GM10248 (cell line): ENCODE results near the gene BUB3.
"Not testable (repeated sequence)": the region's sequence is repeated elsewhere in the genome, so short reads cannot be mapped to it uniquely, and the experiment has no call there.

Experiments used
- CTCF ChIA-PET: fragments of 300-600 bp; sonication (Branson Sonifier 250); formaldehyde crosslinking; extraction: SDS; loops from one replicate; lab custom pipeline; 2021; ENCODE audit warnings: antibody characterized with exemption; lab: Yijun Ruan, JAX
- POLR2A ChIA-PET: fragments of 350-650 bp; sonication (Branson Sonifier 250); formaldehyde crosslinking; extraction: SDS; loops from one replicate; lab custom pipeline; 2020; ENCODE audit warnings: antibody characterized with exemption; lab: Yijun Ruan, JAX
- DNase-seq: peaks from one replicate; pipeline ENCODE4 v3.0.0; 2012; ENCODE audit errors: extremely low spot score
- CTCF ChIP-seq: IDR thresholded peaks from 2 replicates; pipeline ENCODE4 v1.5.1; 2012; ENCODE audit warnings: mild to moderate bottlenecking, low read depth; ENCODE audit errors: extremely low read depth, missing control alignments, control extremely low read depth

The BUB3 gene

GRCh38 chr10:123170961-123171360 lies 16.8 kb downstream of the BUB3 start:
- ChIA-PET POLR2A (no interaction called here), CTCF (interaction anchor here (1.4 to 5.2 kb wide), 3 partner anchors 14 to 128 kb away, joined by 3 to 22 read pairs (median 3); no protein-coding TSS in a partner anchor)
- no peak for DNase-seq
- TF ChIP-seq CTCF, result no peak

- DNase-seq, result not testable (repeated sequence)
- ChIA-PET CTCF (interaction anchor here (1.4 to 5.2 kb wide), 3 partner anchors 14 to 128 kb away, joined by 3 to 22 read pairs (median 3); no protein-coding TSS in a partner anchor), POLR2A (interaction anchor here (1.7 kb wide), 1 partner anchor 18 kb away, joined by 4 read pairs; the partner anchor contains the start of gene BUB3)
These were observed 17.4 kb downstream of the BUB3 start for GRCh38 chr10:123171616-123172015.

- no peak for DNase-seq
- TF ChIP-seq CTCF, result no peak
- ChIA-PET CTCF (interaction anchor here (1.0 to 1.8 kb wide), 2 partner anchors 49 to 205 kb away, joined by 3 to 5 read pairs; no protein-coding TSS in a partner anchor), POLR2A (interaction anchor here (1.1 kb wide), 1 partner anchor 22 kb away, joined by 3 read pairs; the partner anchor contains the start of gene BUB3)
These were observed 21.5 kb downstream of the BUB3 start for GRCh38 chr10:123175389-123176387.

- DNase-seq, POLR2A ChIA-PET: not testable (repeated sequence)
These were observed 24.2 kb downstream of the BUB3 start for GRCh38 chr10:123178390-123178789.

GRCh38 chr10:123180101-123181090 lies 26.2 kb downstream of the BUB3 start:
- no peak for DNase-seq
- CTCF ChIA-PET, result no interaction called here
- POLR2A ChIA-PET, result no interaction called here
- no peak for TF ChIP-seq CTCF

More at GRCh38 chr10:123178390-123178789, 24.2 kb downstream of the BUB3 start:
- CTCF ChIA-PET, result interaction anchor here (2.1 kb wide), 1 partner anchor 10 kb away, joined by 5 read pairs; no protein-coding TSS in a partner anchor

- TF ChIP-seq CTCF, result no peak
- POLR2A ChIA-PET, result no interaction called here
- CTCF ChIA-PET, result interaction anchor here (0.7 to 1.2 kb wide), 2 partner anchors 10 kb away, joined by 3 to 8 read pairs; no protein-coding TSS in a partner anchor
- no peak for DNase-seq
These were observed 29.5 kb downstream of the BUB3 start for GRCh38 chr10:123183724-123184123.

- DNase-seq, result no peak
- ChIA-PET POLR2A (no interaction called here), CTCF (no interaction called here)
- no peak for TF ChIP-seq CTCF
These were observed 33.6 kb downstream of the BUB3 start for GRCh38 chr10:123187781-123188180.
